Measurements from ENCODE around the gene GAS5.
"Not testable (repeated sequence)": the region's sequence is repeated elsewhere in the genome, so short reads cannot be mapped to it uniquely, and the experiment has no call there.

The GAS5 gene

GRCh38 chr1:173868266-173869020 is 654 bp upstream of the GAS5 start, which contains the start of gene ZBTB37:
TSS of gene ZBTB37 (plus strand) at chr1:173868380. CDS start at chr1:173870226, 1,846 bp downstream.
- no peak for DNase-seq

DNA sequence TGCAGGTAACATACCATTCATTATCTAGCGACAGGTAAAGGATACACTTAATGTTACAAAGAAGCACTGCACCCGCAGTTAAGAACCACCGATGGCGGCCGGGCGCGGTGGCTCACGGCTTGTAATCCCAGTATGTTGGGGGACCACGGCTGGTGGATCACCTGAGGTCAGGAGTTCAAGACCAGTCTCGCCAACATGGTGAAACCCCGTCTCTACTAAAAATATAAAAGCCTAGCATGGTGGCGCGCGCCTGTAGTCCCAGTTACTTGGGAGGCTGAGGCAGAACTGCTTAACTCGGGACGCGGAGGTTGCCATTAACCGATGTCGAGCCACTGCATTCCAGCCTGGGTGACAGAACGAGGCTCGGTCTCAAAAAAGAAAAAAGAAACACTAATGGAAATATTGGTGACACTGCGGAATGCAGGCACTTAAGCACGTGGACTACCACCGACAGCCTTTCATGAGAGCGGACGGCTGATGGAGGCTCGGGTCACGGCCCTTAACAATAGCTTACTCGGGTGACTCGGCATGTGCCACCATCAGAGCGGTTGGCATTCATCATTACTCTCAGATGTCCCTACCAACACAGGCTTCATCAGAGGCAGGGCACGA is 542 bp downstream of the GAS5 start:
- DNase-seq = no peak

GRCh38 chr1:173866413-173867115 is 1.2 kb downstream of the GAS5 start:
- no peak for DNase-seq

- no peak for DNase-seq
Observed at GRCh38 chr1:173865468-173866164, 2.2 kb downstream of the GAS5 start.

- DNase-seq = no peak
Observed at GRCh38 chr1:173864179-173864867, 3.5 kb downstream of the GAS5 start.

GRCh38 chr1:173863224-173864161 is 4.3 kb downstream of the GAS5 start:
- no peak for DNase-seq

GRCh38 chr1:173862769-173863223 is 5.0 kb downstream of the GAS5 start:
- no peak for DNase-seq

DNA sequence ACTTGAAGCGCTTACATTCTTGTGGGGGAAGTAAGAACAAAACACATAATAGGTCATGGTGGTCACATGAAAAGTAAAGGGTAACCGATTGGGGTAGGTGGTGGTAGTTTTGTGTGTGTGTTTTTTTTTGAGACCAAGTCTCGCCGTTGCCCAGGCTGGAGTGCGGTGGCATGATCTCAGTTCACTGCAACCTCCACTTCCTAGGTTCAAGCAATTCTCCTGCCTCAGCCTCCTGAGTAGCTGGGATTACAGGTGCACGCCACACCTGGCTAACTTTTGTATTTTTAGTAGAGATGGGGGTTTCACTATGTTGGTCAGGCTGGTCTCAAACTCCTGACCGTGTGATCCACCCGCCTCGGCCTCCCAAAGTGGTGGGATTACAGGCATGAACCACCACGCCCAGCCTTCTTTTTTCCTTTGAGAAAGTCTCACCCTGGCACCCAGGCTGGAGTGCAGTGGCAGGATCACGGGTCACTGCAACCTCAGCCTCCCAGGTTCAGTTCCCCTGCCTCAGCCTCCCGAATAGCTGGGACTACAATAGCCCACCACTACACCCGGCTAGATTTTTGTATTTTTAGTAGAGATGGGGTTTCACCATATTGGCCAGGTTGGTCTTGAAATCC is 5.5 kb downstream of the GAS5 start:
- not testable (repeated sequence) for DNase-seq

DNA sequence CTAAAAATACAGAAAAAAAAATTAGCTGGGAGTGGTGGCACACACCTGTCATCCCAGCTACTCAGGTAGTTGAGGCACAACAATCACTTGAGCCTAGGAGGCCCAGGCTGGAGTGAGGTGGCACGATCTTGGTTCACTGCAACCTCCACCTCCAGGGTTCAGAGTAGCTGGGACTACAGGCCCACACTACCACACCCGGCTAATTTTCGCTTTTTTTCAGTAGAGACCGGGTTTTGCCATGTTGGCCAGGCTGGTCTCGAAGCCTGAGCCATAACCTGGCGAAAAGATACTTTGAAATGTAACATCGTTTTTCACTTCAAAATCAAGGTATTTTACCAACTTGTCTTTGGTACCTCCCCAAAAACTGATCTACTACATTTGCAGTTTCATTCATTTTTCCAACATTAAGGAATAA is 6.1 kb downstream of the GAS5 start:
- DNase-seq = no peak

DNA sequence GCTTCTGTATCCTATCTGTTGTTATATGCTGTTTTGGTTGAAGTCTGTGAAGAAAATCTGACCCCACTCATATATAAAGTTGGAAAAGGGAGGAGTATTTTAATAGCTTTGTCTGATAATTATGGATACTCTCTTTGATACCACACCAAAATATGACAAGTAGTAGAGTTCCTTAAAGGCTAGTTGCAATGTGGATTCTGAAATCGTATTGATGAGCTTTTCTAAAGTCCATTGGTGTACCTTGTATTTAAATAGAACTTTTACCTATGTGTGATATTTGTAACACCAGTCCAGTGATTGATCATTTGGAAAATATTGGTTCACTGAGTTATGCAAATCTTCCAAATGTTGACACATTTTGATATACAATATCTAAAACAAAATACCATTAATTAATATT is 7.7 kb downstream of the GAS5 start:
- no peak for DNase-seq

GRCh38 chr1:173859547-173859946 is 8.2 kb downstream of the GAS5 start:
- not testable (repeated sequence) for DNase-seq

DNA sequence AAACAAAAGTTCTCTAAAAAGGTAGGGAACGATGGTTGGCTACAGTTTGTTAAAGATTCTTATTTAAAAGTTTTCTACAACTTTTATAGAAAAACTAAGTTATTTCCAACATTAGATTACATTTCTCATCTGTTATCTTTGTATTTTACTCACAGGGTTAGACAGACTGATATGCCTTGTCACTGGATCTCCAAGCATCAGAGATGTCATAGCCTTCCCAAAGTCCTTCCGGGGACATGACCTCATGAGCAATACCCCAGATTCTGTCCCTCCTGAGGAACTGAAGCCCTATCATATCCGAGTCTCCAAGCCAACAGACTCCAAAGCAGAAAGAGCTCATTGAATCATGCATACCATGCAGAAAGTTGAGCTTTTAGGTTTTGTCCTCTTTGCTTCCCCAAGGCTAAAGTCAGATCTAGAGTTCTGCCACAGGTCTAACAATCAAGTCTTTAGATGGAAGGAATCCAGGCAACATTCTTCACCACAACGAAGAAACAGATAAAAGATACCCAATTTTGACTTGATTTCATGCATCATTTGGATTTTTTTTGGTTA is 10.3 kb downstream of the GAS5 start:
- DNase-seq = no peak

GRCh38 chr1:173856903-173857302 is 10.9 kb downstream of the GAS5 start:
- no peak for DNase-seq

GRCh38 chr1:173856014-173856413 is 11.8 kb downstream of the GAS5 start:
- DNase-seq = no peak

GRCh38 chr1:173853074-173853473 is 14.7 kb downstream of the GAS5 start:
- no peak for DNase-seq

DNA sequence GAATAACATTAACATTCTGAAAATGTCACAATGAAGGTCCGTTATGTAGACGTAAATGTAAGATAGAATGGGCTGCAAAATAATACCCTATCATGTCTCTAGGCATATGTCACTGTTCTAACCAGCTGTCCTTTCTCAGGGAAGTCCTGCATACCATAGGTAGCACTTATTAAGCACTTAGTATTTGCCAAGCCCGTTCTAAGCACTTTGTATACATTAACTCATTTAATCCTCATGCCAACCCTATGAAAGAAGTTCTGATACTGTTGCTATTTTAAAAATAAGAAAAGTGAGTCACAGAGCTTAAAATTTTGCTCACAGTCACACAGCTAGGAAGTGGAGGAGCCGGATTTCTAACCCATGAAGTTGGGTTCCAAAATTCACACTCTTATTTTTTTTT is 15.7 kb downstream of the GAS5 start:
- DNase-seq = no peak

DNA sequence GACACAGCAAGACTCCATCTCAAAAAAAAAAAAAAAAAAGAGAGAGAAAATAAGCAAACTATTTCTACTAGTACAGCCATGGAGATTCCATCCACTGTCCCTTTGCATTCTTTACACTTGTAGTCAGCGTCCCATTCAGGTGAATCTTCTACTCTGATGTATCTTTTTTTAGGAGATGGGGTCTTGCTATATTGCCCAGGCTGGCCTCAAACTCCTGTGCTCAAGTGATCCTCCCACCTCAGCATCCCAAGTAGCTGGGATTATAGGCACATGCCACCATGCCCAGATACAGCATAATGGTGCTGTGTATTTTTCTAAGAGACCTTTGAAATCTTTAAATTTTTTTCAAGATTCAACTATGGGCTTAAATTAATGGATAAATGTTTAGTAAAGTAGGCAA is 35.0 kb downstream of the GAS5 start:
- no peak for DNase-seq

GRCh38 chr1:173827611-173828010 is 40.2 kb downstream of the GAS5 start:
- no peak for DNase-seq

- peak; percentile 88 for DNase-seq
Observed at GRCh38 chr1:173824315-173825081, 43.3 kb downstream of the GAS5 start, which contains the start of the genes CENPL and DARS2. TSS of gene CENPL (minus strand) at chr1:173824883. CDS start at chr1:173811299, 13,584 bp downstream. TSS of gene DARS2 (plus strand) at chr1:173824673. CDS start at chr1:173825230, 557 bp downstream.
